Fibroblast of lung (primary cell): ENCODE data around the gene ABCG2.

Source experiments
- CTCF ChIP-seq, 2 donors: IDR thresholded peaks in 1 of 2; conservative IDR thresholded peaks in 1 of 2; 1 replicate in 1 of 2; 2 replicates in 1 of 2; pipeline ENCODE4 v1.5.1; 2011 to 2012; ENCODE audit warnings: low read length in 2 of 2, control low read depth in 1 of 2, inconsistent platforms in 1 of 2, low read depth in 1 of 2, mild to moderate bottlenecking in 1 of 2
- EZH2 ChIP-seq: IDR thresholded peaks from 2 replicates; pipeline ENCODE4 v1.5.1; 2012; ENCODE audit warnings: low read length, control low read depth, mild to moderate bottlenecking; ENCODE audit errors: missing control alignments

GRCh38 chr4:88196523-88197185, 38.2 kb upstream of the ABCG2 start:
- TF ChIP-seq CTCF (conservative IDR thresholded peaks at IDR 0.05 in 1 of 2, IDR thresholded peaks at IDR 0.05 in 1 of 2; ENCODE audit: low read depth in 1 of 2, low read length in 2 of 2), result no peak
- no peak for TF ChIP-seq EZH2
